ENCODE results near the gene FBH1. TPM values are rescaled to one million over a fixed set of nuclear protein-coding genes. Genes with fewer than 3 reads are reported as not detected.
A peak's percentile ranks its signal among the peaks of the same experiment; 100 is the strongest.
"Not testable (repeated sequence)": the region's sequence is repeated elsewhere in the genome, so short reads cannot be mapped to it uniquely, and the experiment has no call there.

Gene FBH1
- 61.9 and 90.1 TPM in 2 replicates for total RNA-seq (2014; rRNA removed; shearing (Covaris generic); ENCODE audit: low replicate concordance)

GRCh38 chr10:5889624-5890451, at the start of gene FBH1, which contains the start of gene ANKRD16:
FBH1 (plus strand) TSS chr10:5890243; CDS start chr10:5890346, 103 bp downstream.
ANKRD16 (minus strand) TSS chr10:5889893; CDS start chr10:5889354, 539 bp downstream.
- H3K27ac ChIP-seq (ENCODE audit: low read length), result peak within 1 kb of the TSS; percentile 46
- peaks cover 76% of the 10 kb centered on the region for H3K79me2 ChIP-seq (ENCODE audit: low read length)
- H2AFZ ChIP-seq (ENCODE audit: low read length), result peak within 1 kb of the TSS; percentile 76
- H3K9me2 ChIP-seq (replicated peaks; ENCODE audit: insufficient read depth, low read length), result no peaks in the 10 kb centered on the region
- H4K20me1 ChIP-seq (ENCODE audit: insufficient read depth, low read depth, low read length), result peaks cover 14% of the 10 kb centered on the region; the same call in 1 of the 2 replicates
- H3K36me3 ChIP-seq (ENCODE audit: insufficient read depth, low read length), result peaks cover 43% of the 10 kb centered on the region
- no peaks in the 10 kb centered on the region for H3K27me3 ChIP-seq (ENCODE audit: low read length)
- peak; percentile 100 for DNase-seq
- H3K4me1 ChIP-seq (ENCODE audit: low read length), result peaks cover 29% of the 10 kb centered on the region
- no peaks in the 10 kb centered on the region for H3K9me3 ChIP-seq (ENCODE audit: low read length)
- H3K9ac ChIP-seq (ENCODE audit: low read length), result peak within 1 kb of the TSS; percentile 98
- H3K4me2 ChIP-seq (ENCODE audit: low read depth, low read length, poor library complexity, severe bottlenecking), result peak within 1 kb of the TSS; percentile 92
- H3K4me3 ChIP-seq (ENCODE audit: low read length), result peak within 1 kb of the TSS; percentile 73

- H3K9me2 ChIP-seq (replicated peaks; ENCODE audit: insufficient read depth, low read length), result no peaks in the 10 kb centered on the region
- no peaks in the 10 kb centered on the region for H4K20me1 ChIP-seq (ENCODE audit: insufficient read depth, low read depth, low read length)
- H2AFZ ChIP-seq (ENCODE audit: low read length), result peak overlapping the region; percentile 98
- no peaks in the 10 kb centered on the region for H3K36me3 ChIP-seq (ENCODE audit: insufficient read depth, low read length)
- no peaks in the 10 kb centered on the region for H3K9me3 ChIP-seq (ENCODE audit: low read length)
- peak overlapping the region; percentile 89 for H3K27ac ChIP-seq (ENCODE audit: low read length)
- peak overlapping the region; percentile 77 for H3K9ac ChIP-seq (ENCODE audit: low read length)
- peak overlapping the region; percentile 64 for H3K4me3 ChIP-seq (ENCODE audit: low read length)
- no peaks in the 10 kb centered on the region for H3K27me3 ChIP-seq (ENCODE audit: low read length)
- DNase-seq, result peak; percentile 94
- no peaks in the 10 kb centered on the region for H3K79me2 ChIP-seq (ENCODE audit: low read length)
- peaks cover 46% of the 10 kb centered on the region for H3K4me1 ChIP-seq (ENCODE audit: low read length)
- peak overlapping the region; percentile 90 for H3K4me2 ChIP-seq (ENCODE audit: low read depth, low read length, poor library complexity, severe bottlenecking)
Observed at GRCh38 chr10:5840314-5841307, 49.4 kb upstream of the FBH1 start.

DNA sequence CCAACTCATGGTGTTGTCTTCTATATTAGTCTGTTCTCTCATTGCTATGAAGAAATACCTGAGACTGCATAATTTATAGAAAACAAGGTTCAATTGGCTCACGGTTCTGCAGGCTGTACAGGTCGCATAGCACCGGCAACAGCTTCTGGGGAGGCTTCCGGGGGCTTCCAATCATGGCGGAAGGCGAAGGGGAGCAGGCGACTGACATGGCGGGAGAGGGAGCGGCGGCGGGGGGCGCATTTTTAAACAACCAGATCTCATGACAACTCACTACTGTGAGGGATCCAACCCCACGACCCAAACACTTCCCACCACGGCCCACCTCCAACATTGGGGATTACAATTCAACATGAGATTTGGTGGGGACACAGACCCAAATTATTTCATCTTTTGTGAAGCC, 48.1 kb upstream of the FBH1 start:
- no peak overlapping the region for H3K4me2 ChIP-seq (ENCODE audit: low read depth, low read length, poor library complexity, severe bottlenecking)
- H3K4me1 ChIP-seq (ENCODE audit: low read length), result peaks cover 51% of the 10 kb centered on the region
- H3K27me3 ChIP-seq (ENCODE audit: low read length), result no peaks in the 10 kb centered on the region
- H3K9me2 ChIP-seq (replicated peaks; ENCODE audit: insufficient read depth, low read length), result no peaks in the 10 kb centered on the region
- no peak overlapping the region for H3K4me3 ChIP-seq (ENCODE audit: low read length)
- DNase-seq, result no peak
- no peaks in the 10 kb centered on the region for H3K36me3 ChIP-seq (ENCODE audit: insufficient read depth, low read length)
- H3K79me2 ChIP-seq (ENCODE audit: low read length), result no peaks in the 10 kb centered on the region
- H2AFZ ChIP-seq (ENCODE audit: low read length), result no peak overlapping the region
- H4K20me1 ChIP-seq (ENCODE audit: insufficient read depth, low read depth, low read length), result no peaks in the 10 kb centered on the region
- no peaks in the 10 kb centered on the region for H3K9me3 ChIP-seq (ENCODE audit: low read length)
- H3K9ac ChIP-seq (ENCODE audit: low read length), result no peak overlapping the region
- H3K27ac ChIP-seq (ENCODE audit: low read length), result no peak overlapping the region

GRCh38 chr10:5843686-5844344, 46.2 kb upstream of the FBH1 start:
- H3K27ac ChIP-seq (ENCODE audit: low read length), result no peak overlapping the region
- H3K4me1 ChIP-seq (ENCODE audit: low read length), result peaks cover 51% of the 10 kb centered on the region
- peak overlapping the region; percentile 45 for H3K4me2 ChIP-seq (ENCODE audit: low read depth, low read length, poor library complexity, severe bottlenecking)
- no peak overlapping the region for H3K4me3 ChIP-seq (ENCODE audit: low read length)
- no peaks in the 10 kb centered on the region for H3K36me3 ChIP-seq (ENCODE audit: insufficient read depth, low read length)
- H3K9ac ChIP-seq (ENCODE audit: low read length), result no peak overlapping the region
- no peak for DNase-seq
- no peak overlapping the region for H2AFZ ChIP-seq (ENCODE audit: low read length)
- H4K20me1 ChIP-seq (ENCODE audit: insufficient read depth, low read depth, low read length), result no peaks in the 10 kb centered on the region
- no peaks in the 10 kb centered on the region for H3K9me2 ChIP-seq (replicated peaks; ENCODE audit: insufficient read depth, low read length)
- no peaks in the 10 kb centered on the region for H3K79me2 ChIP-seq (ENCODE audit: low read length)
- H3K27me3 ChIP-seq (ENCODE audit: low read length), result no peaks in the 10 kb centered on the region
- no peaks in the 10 kb centered on the region for H3K9me3 ChIP-seq (ENCODE audit: low read length)

- Histone ChIP-seq H3K9ac (ENCODE audit: low read length) (no peak overlapping the region), H3K27me3 (ENCODE audit: low read length) (no peaks in the 10 kb centered on the region), H3K4me2 (ENCODE audit: low read depth, low read length, poor library complexity, severe bottlenecking) (peak overlapping the region; percentile 45), H3K9me3 (ENCODE audit: low read length) (no peaks in the 10 kb centered on the region), H3K79me2 (ENCODE audit: low read length) (no peaks in the 10 kb centered on the region), H4K20me1 (ENCODE audit: insufficient read depth, low read depth, low read length) (no peaks in the 10 kb centered on the region), H3K4me3 (ENCODE audit: low read length) (no peak overlapping the region), H3K27ac (ENCODE audit: low read length) (no peak overlapping the region), H3K36me3 (ENCODE audit: insufficient read depth, low read length) (no peaks in the 10 kb centered on the region), H3K4me1 (ENCODE audit: low read length) (peaks cover 50% of the 10 kb centered on the region), H3K9me2 (replicated peaks; ENCODE audit: insufficient read depth, low read length) (no peaks in the 10 kb centered on the region), H2AFZ (ENCODE audit: low read length) (no peak overlapping the region)
- no peak for DNase-seq
Observed at GRCh38 chr10:5844345-5845055, 45.5 kb upstream of the FBH1 start.

- not testable (repeated sequence) for H2AFZ ChIP-seq (ENCODE audit: low read length)
Observed at GRCh38 chr10:5846667-5847066, 43.4 kb upstream of the FBH1 start.

GRCh38 chr10:5854131-5854475, 35.9 kb upstream of the FBH1 start:
- H3K27ac ChIP-seq (ENCODE audit: low read length), result no peak overlapping the region
- H3K9me3 ChIP-seq (ENCODE audit: low read length), result no peaks in the 10 kb centered on the region
- no peak overlapping the region for H3K4me3 ChIP-seq (ENCODE audit: low read length)
- no peaks in the 10 kb centered on the region for H4K20me1 ChIP-seq (ENCODE audit: insufficient read depth, low read depth, low read length)
- H3K9ac ChIP-seq (ENCODE audit: low read length), result no peak overlapping the region
- H3K79me2 ChIP-seq (ENCODE audit: low read length), result no peaks in the 10 kb centered on the region
- H3K27me3 ChIP-seq (ENCODE audit: low read length), result no peaks in the 10 kb centered on the region
- no peak for DNase-seq
- H3K36me3 ChIP-seq (ENCODE audit: insufficient read depth, low read length), result no peaks in the 10 kb centered on the region
- H3K9me2 ChIP-seq (replicated peaks; ENCODE audit: insufficient read depth, low read length), result no peaks in the 10 kb centered on the region
- H3K4me2 ChIP-seq (ENCODE audit: low read depth, low read length, poor library complexity, severe bottlenecking), result no peak overlapping the region
- H2AFZ ChIP-seq (ENCODE audit: low read length), result no peak overlapping the region
- H3K4me1 ChIP-seq (ENCODE audit: low read length), result peaks cover 11% of the 10 kb centered on the region

More at GRCh38 chr10:5846667-5847066, 43.4 kb upstream of the FBH1 start:
- not testable (repeated sequence) for H3K36me3 ChIP-seq (ENCODE audit: insufficient read depth, low read length); H3K4me2 ChIP-seq (ENCODE audit: low read depth, low read length, poor library complexity, severe bottlenecking); H3K27ac ChIP-seq (ENCODE audit: low read length); H3K9me3 ChIP-seq (ENCODE audit: low read length); H3K9ac ChIP-seq (ENCODE audit: low read length); H4K20me1 ChIP-seq (ENCODE audit: insufficient read depth, low read depth, low read length); DNase-seq; H3K79me2 ChIP-seq (ENCODE audit: low read length); H3K9me2 ChIP-seq (replicated peaks; ENCODE audit: insufficient read depth, low read length); H3K27me3 ChIP-seq (ENCODE audit: low read length); H3K4me3 ChIP-seq (ENCODE audit: low read length)
- H3K4me1 ChIP-seq (ENCODE audit: low read length), result peaks cover 29% of the 10 kb centered on the region

Data from Karpas-422 (cell line).